NOMO-1 treated with dmso at 0.1 percent for 144 hours (cell line): ENCODE data around the gene SPEM1.

Experiments used
- DNase-seq: peaks from one replicate; lab custom pipeline; 2025; ENCODE audit not compliant: unreplicated experiment; lab: John Stamatoyannopoulos, UW

SPEM1 gene

DNA sequence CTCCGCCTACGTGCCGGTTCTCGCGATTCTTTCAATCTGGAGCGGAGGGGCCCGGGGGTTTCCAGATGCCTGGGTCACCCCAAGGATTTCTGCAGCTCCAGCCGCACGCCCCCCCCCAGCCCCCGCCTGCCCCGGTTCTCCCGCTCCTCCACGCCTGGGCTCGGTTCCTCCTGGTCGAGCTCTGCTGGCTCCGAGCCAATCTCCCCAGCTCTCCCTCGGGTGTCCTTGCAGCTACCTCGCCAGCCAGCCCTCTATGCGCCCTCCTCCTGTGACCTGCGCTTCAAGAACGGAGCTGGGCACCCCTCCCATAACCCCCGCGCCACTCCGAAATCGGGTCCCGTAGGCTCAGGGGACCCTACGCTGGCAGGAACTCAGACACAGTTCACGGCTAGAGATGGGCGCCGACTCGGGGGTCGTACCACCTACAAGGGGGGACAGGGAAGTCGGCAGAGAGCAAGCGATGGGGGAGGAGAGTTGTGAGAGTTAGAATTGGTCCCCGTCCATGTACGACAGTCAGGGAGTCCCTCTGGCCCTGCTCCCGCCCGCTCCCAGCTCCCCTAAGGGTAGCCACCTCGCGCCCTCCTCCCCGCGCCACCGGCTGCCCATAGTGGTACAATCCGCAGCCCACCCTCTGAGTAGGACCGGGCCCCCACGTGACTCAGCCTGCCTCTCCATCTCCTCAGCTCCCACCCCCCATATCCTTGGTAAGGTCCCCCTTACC, 20.1 kb downstream of the SPEM1 start:
- no peak for DNase-seq

DNA sequence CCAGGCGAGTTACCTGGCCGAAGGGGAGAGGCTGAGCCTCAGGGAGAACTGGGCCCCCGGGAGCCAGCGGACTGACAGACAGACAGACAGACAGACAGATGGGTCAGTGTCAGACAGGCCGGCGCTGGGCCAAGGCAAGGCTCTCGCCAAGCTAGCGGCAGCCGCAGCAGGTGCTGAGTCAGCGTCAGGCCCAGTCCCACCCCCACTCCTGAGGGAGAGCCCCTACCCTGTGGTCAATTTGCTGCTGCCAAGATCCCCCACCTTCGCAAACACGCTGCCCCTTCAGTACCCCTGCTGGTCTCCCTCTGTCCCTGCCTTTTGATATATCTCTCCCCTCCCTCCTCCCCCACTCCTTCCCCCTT, 20.7 kb downstream of the SPEM1 start:
- DNase-seq: no peak

DNA sequence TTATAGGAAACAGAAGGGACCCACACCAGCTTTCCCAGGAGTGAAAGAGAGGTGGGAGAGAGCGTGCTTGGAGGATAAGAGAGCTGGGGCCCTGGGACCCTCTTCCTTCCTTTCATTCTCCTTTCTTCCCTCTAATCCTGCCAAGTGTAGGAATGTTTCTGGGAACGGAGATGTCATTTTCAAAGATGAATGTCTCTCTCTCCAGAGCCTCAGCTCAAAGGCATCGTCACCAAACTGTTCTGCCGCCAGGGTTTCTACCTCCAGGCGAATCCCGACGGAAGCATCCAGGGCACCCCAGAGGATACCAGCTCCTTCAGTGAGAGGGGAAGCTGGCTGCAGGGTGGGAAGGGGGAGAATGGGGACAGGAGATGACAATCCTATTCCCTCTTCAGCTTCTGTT, 21.1 kb downstream of the SPEM1 start:
- no peak for DNase-seq

DNA sequence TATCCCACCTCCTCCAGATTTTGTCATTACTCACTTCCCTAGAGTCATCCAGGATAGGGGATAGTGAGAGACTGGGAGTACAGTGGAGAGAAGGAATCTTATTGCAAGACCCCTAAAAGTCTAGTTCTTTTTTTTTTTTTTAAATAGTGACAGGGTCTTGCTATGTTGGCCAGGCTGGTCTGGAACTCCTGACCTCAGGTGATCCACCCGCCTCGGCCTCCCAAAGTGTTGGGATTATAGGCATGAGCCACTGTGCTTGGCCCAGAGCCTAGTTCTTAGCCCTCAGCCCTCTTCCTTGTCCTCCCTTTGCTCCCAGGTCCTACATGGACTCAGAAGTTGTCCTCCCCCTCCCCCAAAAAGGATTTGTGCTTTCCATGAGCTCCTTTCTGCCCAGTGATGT, 22.0 kb downstream of the SPEM1 start:
- DNase-seq: no peak

DNA sequence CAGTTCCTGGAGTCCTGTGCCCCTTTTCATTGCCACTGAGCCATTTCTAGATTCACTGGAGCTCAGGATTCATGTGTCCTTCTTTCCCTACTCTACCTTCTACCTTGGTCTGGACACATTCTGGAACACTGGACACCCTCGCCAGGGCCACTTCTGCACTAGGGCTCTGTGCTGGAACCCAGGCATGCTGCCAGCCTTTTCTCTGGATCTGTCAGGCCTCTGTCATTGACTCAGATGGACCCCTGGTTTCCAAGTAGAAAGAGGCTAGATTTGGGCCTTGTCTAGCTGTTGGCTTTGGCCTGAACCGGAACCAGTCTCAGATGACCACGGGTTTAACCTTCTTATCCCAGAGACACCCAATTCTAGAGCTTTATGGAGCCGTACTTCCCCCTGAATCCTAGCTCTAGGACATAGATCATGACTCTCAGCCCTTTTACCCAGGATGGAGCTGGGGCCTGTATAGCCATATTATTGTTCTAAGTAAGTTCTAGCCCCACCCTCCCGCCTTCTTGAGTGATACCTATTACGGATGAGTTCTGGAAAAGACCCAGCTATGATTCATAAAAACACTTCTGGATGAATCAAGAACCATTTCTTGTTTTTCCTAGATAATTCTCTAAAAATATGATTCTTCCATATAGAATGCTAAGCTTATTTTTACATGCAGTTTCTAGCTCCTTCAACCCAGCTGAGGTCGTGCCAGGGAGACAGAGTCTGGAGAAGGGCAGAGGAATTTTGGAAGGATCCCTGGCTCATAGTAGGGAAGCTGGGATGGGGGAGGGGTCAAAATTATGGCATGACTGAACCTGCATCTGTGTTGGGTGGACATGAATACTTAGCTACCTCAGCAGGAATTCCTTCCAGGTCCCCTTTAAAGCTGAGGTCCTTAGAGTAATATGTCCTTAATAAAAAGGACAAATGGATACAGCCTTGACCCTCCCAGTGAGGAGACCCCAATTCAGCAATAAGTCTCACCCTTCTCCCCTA, 23.7 kb downstream of the SPEM1 start:
- DNase-seq: no peak

DNA sequence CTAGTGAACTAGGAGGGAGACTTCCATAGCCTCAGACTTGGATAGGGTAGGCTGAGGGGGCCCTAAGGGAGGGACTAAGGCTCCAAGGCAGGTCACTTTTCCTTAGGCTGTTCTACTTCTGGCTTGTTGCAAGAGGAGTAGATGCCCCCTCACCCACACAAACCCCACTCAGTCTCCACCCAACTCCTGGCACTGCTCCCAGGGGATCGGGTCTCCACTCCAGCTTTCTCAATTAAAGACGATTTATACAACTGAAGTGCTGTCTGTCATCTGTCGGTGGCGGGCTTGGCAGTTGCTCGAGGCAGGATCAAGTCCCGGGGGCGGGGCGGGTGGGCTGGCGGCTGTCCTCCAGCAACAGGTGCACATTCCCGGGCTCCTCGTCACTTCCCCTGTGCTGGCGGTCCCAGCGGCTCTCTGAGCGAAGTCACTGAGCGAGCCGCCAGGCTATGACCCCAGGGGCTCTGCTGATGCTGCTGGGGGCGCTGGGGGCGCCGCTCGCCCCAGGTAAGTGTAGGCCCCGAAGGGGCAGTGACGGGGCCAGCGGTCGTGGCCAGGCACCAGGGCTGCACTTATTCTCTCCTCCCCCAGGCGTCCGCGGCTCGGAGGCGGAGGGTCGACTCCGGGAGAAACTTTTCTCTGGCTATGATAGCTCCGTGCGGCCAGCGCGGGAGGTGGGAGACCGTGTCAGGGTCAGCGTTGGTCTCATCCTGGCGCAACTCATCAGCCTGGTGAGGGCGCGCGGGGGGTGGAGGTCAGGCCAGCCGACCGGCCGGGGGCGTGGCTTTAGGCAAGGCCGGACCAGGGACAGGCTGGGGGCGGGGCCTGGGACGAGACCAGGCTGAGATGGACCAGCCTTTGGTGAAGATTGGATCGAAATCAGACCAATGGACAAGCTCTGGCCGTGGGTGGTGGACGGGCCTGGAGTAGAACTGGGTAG, 24.8 kb downstream of the SPEM1 start, which contains the start of gene CHRNB1:
TSS of gene CHRNB1 (plus strand) at position 380 of the 937 bp plus-strand sequence. CDS start at position 447, 67 bp downstream.
- no peak for DNase-seq

DNA sequence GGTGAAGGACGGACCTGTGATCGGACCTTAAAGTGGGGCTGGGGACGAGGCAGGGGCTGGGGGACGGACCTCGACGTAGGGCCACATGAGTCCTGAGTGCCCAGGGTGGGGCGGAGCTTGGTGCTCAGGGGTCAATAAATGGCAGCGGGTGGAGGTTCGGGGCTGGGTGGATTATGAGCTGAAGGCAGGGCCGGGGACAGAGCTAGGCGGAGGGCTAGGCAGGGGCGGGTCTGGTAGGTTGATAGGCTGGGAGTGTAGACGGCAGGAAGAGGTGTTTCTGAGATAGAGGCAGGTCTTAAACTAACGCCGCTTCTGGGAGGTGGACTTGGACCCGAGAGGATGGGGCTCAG, 25.5 kb downstream of the SPEM1 start:
- no peak for DNase-seq

DNA sequence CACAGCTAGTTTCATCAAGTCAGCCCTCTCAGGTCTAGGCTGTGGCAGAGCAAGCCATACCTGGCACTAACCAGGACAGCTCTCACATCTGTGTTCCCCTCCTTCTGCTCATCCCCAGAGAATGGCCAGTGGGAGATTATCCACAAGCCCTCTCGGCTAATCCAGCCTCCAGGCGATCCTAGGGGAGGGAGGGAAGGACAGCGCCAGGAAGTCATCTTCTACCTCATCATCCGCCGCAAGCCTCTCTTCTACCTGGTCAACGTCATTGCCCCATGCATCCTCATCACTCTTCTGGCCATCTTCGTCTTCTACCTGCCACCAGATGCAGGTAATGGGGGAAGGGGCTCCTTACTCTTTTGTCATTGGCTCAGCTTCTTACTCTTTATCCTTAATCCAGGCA, 28.3 kb downstream of the SPEM1 start:
- DNase-seq: no peak

DNA sequence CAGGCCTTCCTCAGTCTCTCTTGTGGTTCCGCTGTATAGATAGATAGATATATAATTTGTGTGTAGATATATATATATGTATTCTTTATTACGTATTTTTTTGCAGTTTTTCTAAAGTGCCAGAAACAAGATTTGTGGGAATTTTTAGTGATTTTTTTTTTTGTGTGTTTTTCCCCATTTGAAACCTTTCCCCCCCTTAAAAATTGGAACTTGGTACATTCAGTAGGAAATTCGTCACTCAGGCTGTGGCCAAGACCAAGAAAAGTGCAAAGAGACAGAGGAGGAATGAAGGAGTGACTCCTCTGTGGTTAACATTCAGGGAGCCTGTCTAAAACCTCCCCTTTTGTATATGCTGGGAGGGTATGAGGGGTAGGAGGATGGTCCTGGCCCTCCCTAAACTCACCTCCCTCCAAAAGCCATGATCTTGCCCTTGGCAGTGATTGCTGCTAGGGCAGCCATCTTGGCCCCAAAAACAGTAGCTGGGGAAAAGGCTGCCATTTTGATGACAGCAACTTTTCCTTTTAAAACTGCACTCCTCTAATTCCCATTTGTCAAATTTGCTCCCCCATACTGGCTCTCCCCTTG, 39.9 kb downstream of the SPEM1 start:
- no peak for DNase-seq

DNA sequence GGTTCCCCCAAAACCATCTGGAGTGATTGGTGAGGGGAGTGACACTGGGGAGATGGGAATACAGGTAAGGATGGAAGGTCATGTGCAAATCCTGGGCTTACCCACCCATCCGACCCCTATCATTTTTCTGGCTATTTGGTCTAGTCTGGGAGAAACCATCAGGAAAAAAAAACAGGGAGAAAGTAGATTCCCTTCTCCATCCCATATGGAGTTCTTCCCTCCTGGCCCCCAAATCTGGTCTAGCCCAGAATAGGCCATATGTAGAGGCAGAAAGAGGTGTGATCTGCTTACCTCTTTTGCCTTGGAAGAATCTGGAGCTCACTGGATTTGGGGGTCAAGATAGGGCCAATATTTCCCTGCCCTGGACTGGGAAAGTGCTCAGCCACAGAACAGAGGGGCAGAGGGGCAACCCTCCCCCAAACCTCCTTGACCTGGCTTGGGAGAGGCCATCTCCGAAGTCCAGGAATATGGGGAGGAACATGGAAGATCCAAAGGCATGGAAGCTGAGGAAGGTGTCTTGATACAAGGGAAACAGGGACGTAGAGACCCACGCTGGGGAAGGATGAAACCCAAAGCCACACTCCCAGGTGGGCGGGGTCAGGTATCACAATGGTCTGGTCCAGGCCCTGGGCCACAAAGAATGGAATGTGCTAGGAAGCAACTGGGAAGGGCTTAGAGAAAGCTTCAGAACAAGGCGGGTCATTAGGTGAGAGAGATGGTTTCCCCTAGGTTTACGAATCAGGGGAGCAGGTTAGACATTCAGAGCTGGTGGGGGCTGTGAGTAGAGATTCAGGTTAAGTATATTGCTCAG, 40.9 kb downstream of the SPEM1 start:
- DNase-seq: no peak

DNA sequence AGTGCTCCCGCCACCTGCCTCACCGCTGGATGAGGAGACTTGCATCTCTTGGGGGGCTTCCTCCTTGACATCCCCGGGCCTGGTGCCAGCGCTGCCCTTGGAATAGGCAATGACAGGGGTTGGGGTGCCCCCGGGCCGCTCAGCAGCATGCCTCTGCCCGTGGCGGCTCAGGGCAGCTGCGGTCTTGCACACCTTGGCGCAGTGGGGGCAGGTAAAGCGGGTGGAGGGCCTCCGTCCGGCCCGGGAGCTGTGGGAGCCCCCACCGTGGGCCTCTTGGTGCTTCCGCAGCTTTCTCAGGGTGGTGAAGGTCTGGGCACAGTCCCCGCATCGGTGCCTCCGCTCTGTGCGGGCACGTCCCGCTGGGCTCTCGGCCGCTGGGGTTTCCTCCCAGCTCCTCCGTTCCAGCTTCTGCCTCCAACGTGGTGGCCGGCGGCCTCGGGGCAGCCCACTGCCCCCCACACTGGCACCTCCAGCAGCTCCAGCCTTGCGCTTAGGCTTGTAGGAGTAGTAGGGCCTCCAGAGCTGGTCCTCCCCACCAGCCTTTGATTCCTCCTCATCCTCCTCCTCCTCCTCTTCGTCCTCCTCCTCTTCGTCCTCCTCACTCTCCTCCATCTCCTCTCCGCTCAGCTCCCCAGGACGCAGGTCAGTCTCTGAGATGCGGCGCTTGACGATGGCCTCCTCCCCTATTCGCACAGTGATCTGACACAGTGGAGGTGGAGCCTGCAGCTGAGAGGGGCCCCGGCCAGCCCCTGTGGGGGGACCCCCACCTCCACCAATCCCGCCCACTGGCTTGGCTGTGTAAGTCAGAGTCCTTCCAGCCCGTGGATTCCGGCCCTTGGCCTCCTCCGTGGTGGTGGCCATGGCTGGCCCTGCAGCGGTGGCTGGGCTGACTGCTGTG, 42.6 kb downstream of the SPEM1 start:
- DNase-seq: no peak

DNA sequence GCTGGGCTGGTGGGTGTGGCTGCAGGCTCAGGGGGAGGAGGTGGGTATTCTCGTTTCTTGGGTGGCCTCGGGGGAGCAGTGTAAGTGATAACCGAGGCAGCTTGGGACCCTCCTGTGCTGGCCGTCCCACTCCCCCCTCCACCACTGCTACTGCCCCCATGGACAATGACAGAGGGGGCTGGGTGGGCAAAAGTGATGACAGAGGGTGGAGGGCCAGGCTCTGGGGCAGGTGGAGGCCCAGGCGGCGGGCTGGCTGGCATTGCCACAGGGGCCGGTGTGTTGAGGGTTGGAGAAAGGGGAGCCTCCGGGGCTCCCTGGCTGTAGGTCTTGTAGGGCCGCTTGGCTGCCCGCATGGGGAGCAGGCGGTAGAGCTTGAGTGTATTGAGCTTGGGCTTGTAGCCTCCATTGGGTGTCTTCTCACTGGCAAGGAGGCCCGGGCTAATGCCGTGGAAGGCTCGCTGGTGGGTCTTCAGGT, 43.3 kb downstream of the SPEM1 start:
- DNase-seq: no peak

DNA sequence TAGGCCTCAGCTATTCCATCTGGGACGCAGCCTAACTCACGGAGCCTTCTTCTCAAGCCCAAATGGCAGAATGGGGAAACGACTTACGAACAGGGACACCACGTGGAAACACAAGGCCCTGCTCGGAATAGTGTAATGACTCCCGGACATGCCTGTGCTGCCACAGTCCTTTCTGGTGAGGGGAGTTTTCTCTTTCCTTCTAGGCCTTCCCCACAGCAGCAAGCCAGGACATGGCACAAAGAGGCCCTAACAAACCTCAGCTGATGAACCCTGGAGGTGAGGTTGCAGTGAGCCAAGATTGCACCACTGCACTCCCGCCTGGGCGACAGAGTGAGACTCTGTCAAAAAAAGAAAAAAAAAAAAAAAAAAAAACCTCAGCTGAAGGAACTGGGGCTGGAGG, 44.0 kb downstream of the SPEM1 start:
- no peak for DNase-seq

DNA sequence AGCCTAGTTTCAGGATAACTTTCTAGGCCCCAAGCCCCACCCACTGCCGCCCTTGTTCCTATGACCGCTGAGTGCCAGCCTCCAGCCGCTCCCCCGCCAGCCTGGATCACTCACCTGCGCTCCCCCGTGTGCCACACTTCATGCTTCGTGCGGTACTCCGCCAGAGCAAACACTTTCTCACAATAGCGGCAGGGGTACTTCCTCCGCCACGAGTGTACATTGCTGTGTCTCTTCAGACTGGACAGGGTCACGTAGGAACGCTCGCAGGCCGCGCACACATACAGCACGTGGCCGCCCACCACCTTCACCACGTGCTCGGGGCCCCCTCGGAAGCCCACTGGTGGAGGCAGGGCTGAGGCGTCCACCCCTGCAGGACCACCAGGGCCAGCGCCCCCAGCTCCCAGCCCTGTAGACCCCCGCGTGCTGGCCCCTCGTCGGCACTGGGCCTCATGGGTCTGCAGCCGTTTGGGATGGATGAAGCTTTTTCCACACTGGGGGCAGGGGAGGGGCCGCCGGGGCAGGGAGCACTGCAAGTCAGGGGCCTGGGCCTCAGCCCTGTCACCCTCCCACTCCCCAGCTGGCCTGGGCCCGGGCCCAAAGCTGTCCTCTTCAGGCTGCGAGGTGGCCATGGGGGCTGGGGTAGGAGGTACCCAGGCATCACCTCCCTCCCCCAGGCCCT, 45.6 kb downstream of the SPEM1 start:
- no peak for DNase-seq

DNA sequence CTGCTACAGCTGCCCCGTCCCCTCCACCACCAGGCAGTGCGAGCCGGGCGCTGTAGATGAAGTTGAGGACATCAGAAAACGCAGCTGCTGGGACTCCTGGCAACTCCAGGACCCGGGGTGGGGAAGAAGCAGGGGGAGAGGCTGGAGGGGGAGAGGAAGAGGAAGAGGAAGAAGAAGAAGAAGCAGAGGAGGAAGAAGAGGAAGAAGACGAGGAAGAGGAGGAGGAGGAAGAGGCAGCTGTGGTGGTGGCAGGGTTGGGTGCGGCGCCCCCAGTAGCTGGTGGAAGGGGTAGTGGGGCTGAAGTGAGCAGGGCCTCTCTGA, 46.2 kb downstream of the SPEM1 start:
- DNase-seq: no peak

DNA sequence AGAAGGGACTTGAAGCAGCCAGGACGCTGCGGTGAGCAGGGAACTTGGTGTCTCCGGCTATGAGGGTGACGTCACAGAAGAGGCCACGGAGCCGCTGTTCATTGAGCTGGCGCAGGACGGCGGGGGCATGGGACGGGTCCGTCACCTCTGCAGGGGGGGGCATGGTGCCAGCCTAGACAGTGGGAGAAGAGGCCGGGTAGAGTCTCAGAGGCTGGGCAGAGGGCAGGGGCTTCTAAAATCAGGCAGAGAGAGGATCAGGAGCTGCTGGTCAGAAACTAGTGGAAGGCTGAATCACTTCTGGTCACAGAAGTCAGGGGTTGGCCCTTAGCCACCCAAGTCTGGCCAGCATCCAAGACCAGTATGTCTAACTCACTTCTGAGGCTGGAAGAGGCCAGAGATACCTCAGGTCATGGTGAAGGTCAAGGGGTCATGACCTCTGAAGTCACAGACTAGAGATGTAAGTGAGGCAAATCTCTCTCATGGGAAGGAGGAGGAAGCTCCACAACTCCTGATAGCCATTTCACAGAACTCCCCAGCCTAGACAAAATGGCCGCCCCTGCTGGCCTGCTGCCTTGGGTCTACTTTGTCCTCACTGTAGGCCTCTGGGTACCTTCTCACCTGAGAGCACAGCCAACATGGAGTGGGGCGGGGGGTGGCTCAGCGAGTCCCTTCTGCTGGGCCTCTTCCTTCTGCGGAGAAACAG, 46.7 kb downstream of the SPEM1 start:
- DNase-seq: no peak

DNA sequence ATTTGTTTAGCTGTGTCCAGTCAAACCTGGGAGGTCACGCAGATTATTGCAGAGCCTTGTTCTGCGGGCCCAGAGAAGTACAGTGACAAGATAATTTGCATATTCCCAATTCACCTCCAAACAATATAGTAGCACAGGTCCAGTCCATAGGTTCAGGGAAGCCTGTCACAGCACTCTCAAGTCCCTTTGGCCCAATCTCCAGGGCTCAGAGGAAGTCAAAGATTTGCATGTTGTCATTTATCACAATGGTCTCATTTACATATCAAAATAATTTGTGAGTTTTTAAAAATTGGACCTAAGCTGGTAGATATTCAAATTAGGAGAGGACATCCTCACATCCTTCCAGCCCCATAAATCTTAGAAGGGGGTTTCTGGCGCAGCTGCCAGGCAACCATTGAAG, 47.4 kb downstream of the SPEM1 start:
- no peak for DNase-seq

DNA sequence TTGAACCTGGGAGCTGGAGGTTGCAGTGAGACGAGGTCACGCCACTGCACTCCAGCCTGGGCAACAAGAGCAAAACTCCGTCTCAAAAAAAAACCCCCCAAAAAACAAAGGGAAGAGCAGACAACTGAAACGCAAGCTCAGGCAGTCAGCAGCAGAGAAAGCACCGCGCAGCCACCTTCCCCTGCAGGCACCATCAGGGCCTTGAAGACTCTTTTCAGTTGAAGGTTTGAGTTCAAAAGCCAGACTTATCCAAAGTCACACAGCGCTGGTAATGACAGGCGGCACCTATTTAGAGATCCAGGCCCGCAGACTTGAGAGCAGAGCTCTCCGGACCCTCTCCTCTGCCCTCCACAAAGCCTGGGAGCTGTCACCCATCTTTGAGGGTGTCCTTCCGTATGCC, 48.2 kb downstream of the SPEM1 start:
- no peak for DNase-seq
